ENCODE data around the gene MTA1.

The MTA1 gene

GRCh38 chr14:105387530-105387922, 32.1 kb upstream of the MTA1 start:
- DNase-seq (ENCODE audit: low read depth), result no peak

GRCh38 chr14:105388110-105388951, 31.3 kb upstream of the MTA1 start:
- DNase-seq (ENCODE audit: low read depth), result no peak

GRCh38 chr14:105388976-105389375, 30.7 kb upstream of the MTA1 start:
- no peak for DNase-seq (ENCODE audit: low read depth)

GRCh38 chr14:105389534-105389933, 30.1 kb upstream of the MTA1 start:
- no peak for DNase-seq (ENCODE audit: low read depth)

- no peak for DNase-seq (ENCODE audit: low read depth)
Observed at GRCh38 chr14:105389976-105390848, 29.4 kb upstream of the MTA1 start.

- DNase-seq (ENCODE audit: low read depth), result no peak
Observed at GRCh38 chr14:105390849-105391500, 28.7 kb upstream of the MTA1 start.

- no peak for DNase-seq (ENCODE audit: low read depth)
Observed at GRCh38 chr14:105391541-105391940, 28.1 kb upstream of the MTA1 start.

GRCh38 chr14:105392131-105393090, 27.2 kb upstream of the MTA1 start:
- no peak for DNase-seq (ENCODE audit: low read depth)

GRCh38 chr14:105393151-105393550, 26.5 kb upstream of the MTA1 start:
- DNase-seq (ENCODE audit: low read depth), result no peak

GRCh38 chr14:105394714-105395537, 24.7 kb upstream of the MTA1 start:
- no peak for DNase-seq (ENCODE audit: low read depth)

GRCh38 chr14:105395538-105395854, 24.1 kb upstream of the MTA1 start:
- no peak for DNase-seq (ENCODE audit: low read depth)

GRCh38 chr14:105397350-105397931, 22.2 kb upstream of the MTA1 start:
- no peak for DNase-seq (ENCODE audit: low read depth)

GRCh38 chr14:105398044-105398725, 21.4 kb upstream of the MTA1 start, which contains the start of gene TEX22:
TEX22 (plus strand) TSS chr14:105398538; CDS start chr14:105399341, 803 bp downstream.
- DNase-seq (ENCODE audit: low read depth), result peak; percentile 71

GRCh38 chr14:105398726-105399465, 20.7 kb upstream of the MTA1 start:
- peak; percentile 47 for DNase-seq (ENCODE audit: low read depth)

- no peak for DNase-seq (ENCODE audit: low read depth)
Observed at GRCh38 chr14:105399466-105399775, 20.2 kb upstream of the MTA1 start.

- DNase-seq (ENCODE audit: low read depth), result no peak
Observed at GRCh38 chr14:105400016-105400415, 19.6 kb upstream of the MTA1 start.

- DNase-seq (ENCODE audit: low read depth), result no peak
Observed at GRCh38 chr14:105401699-105402098, 17.9 kb upstream of the MTA1 start.

GRCh38 chr14:105408592-105408991, 11.0 kb upstream of the MTA1 start:
- DNase-seq (ENCODE audit: low read depth), result no peak

- DNase-seq (ENCODE audit: low read depth), result no peak
Observed at GRCh38 chr14:105409364-105409763, 10.3 kb upstream of the MTA1 start.

Data from fibroblast of gingiva (primary cell).